Endometrial microvascular endothelial cells (primary cell): ENCODE measurements around the gene UBL7. TPM values are rescaled to one million over a fixed set of nuclear protein-coding genes. Genes with fewer than 3 reads are reported as not detected.
"Not testable (repeated sequence)": the region's sequence is repeated elsewhere in the genome, so short reads cannot be mapped to it uniquely, and the experiment has no call there.

Experiments used
- in situ Hi-C: cut with HindIII; loops from 2 replicates; pipeline ENCODE4 v1.10.0; 2017; ENCODE audit warnings: low sequenced_read_pairs, low pct_unique_long_range_greater_than_20kb; ENCODE audit errors: inconsistent ontology term
- total RNA-seq: library from RNA; depleted of rRNA; stranded (reverse); fragments of >200 nt; gene quantifications from one replicate; pipeline ENCODE4 v1.2.3, GENCODE V29; 2015; ENCODE audit errors: inconsistent ontology term

UBL7 gene
- total RNA-seq = 77.6 TPM

GRCh38 chr15:74460871-74461846 lies at the start of gene UBL7:
Gene UBL7, minus strand, starts transcription at chr15:74461160. Its CDS starts 2,293 bp downstream, at chr15:74458867.
- in situ Hi-C loops = no loop called here

GRCh38 chr15:74506515-74506840 lies 45.5 kb upstream of the UBL7 start:
- in situ Hi-C loops = no loop called here

- in situ Hi-C loops = no loop called here
These were observed 45.0 kb upstream of the UBL7 start for GRCh38 chr15:74505837-74506514.

GRCh38 chr15:74504836-74505235 lies 43.9 kb upstream of the UBL7 start:
- in situ Hi-C loops = no loop called here

GRCh38 chr15:74504418-74504817 lies 43.5 kb upstream of the UBL7 start:
- in situ Hi-C loops = no loop called here

GRCh38 chr15:74502301-74502700 lies 41.3 kb upstream of the UBL7 start:
- in situ Hi-C loops = no loop called here

- in situ Hi-C loops = no loop called here
These were observed 39.4 kb upstream of the UBL7 start for GRCh38 chr15:74500401-74500800.

- in situ Hi-C loops = loop anchor here (10.0 kb wide), 1 partner anchor 125 kb away; no protein-coding TSS in a partner anchor
These were observed 38.4 kb upstream of the UBL7 start for GRCh38 chr15:74499366-74499765.

- in situ Hi-C loops = loop anchor here (10.0 kb wide), 1 partner anchor 123 kb away; no protein-coding TSS in a partner anchor
These were observed 36.6 kb upstream of the UBL7 start for GRCh38 chr15:74497584-74497983.

GRCh38 chr15:74496648-74497047 lies 35.7 kb upstream of the UBL7 start:
- in situ Hi-C loops = loop anchor here (10.0 kb wide), 1 partner anchor 122 kb away; no protein-coding TSS in a partner anchor

- in situ Hi-C loops = loop anchor here (10.0 kb wide), 1 partner anchor 116 kb away; no protein-coding TSS in a partner anchor
These were observed 29.4 kb upstream of the UBL7 start for GRCh38 chr15:74490339-74490689.

- in situ Hi-C loops = loop anchor here (10.0 kb wide), 1 partner anchor 115 kb away; no protein-coding TSS in a partner anchor
These were observed 28.8 kb upstream of the UBL7 start for GRCh38 chr15:74489518-74490338.

GRCh38 chr15:74488776-74489175 lies 27.8 kb upstream of the UBL7 start:
- in situ Hi-C loops = no loop called here

- in situ Hi-C loops = no loop called here
These were observed 21.7 kb upstream of the UBL7 start for GRCh38 chr15:74482661-74483060.

- in situ Hi-C loops = not testable (repeated sequence)
These were observed 19.4 kb upstream of the UBL7 start for GRCh38 chr15:74480364-74480763.

GRCh38 chr15:74471621-74472020 lies 10.7 kb upstream of the UBL7 start:
- in situ Hi-C loops = not testable (repeated sequence)

GRCh38 chr15:74470631-74471395 lies 9.9 kb upstream of the UBL7 start:
- in situ Hi-C loops = no loop called here

- in situ Hi-C loops = no loop called here
These were observed 7.5 kb upstream of the UBL7 start for GRCh38 chr15:74468341-74469032.
